Measurements from ENCODE around the gene PTCSC3.

DNA sequence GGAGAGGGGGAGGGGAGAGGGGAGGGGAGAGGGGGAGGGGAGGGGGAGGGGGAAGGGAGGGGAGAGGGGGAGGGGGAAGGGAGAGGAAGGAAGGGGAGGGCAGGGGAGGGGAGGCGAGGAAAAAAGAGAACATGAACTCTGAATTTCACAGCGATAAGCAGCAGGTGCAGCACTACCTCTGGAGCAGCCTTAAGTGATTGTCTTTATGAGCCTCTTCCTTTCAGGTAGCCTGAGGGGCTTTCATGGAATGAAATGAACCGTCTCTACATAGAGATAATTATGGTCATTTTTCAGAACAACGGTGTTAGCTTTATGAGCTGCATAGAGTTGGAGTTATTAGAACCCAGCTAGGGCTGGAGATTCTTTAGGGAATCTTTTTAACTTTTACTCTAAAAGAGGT, 18.1 kb upstream of the PTCSC3 start:
- TF ChIP-seq NFE2L2 (conservative IDR thresholded peaks at IDR 0.05; ENCODE audit: low read length) (no peak), POLR2A (IDR thresholded peaks at IDR 0.05; ENCODE audit: low read length) (no peak), KDM1A (IDR thresholded peaks at IDR 0.05; ENCODE audit: low read depth) (no peak)
- TF ChIP-seq, protein P1, sequence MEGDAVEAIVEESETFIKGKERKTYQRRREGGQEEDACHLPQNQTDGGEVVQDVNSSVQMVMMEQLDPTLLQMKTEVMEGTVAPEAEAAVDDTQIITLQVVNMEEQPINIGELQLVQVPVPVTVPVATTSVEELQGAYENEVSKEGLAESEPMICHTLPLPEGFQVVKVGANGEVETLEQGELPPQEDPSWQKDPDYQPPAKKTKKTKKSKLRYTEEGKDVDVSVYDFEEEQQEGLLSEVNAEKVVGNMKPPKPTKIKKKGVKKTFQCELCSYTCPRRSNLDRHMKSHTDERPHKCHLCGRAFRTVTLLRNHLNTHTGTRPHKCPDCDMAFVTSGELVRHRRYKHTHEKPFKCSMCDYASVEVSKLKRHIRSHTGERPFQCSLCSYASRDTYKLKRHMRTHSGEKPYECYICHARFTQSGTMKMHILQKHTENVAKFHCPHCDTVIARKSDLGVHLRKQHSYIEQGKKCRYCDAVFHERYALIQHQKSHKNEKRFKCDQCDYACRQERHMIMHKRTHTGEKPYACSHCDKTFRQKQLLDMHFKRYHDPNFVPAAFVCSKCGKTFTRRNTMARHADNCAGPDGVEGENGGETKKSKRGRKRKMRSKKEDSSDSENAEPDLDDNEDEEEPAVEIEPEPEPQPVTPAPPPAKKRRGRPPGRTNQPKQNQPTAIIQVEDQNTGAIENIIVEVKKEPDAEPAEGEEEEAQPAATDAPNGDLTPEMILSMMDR (IDR thresholded peaks at IDR 0.05) = no peak
